NOMO-1 (cell line): Measurements from ENCODE around the gene SRSF11.

ENCODE experiments used
- DNase-seq, 2 experiments: peaks; one replicate each; lab custom pipeline; 2025; ENCODE audit not compliant: unreplicated experiment in 2 of 2; lab: John Stamatoyannopoulos, UW

SRSF11 gene

DNA sequence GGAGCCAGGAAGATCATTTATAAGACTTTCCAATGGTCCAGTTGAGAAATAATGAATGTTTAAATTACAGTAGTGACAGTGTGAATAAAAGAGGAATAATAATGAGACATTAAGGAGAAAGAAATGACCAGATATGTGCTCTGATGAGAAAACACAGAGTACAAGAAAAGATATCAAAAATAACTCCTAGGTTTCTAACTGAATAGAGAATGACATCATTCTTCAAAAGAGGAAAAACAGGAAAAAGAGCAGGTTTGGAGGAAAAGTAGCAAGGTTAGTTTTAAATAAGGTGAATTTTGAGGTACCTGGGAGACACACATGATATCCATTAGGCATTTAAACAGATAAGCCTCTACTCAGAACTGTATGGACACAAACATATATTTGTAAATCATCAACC lies 78.3 kb downstream of the SRSF11 start:
- no peak for DNase-seq
